Neural progenitor cell (in vitro differentiated cells): ENCODE data around the gene APBA3. TPM values are rescaled to one million over a fixed set of nuclear protein-coding genes. Genes with fewer than 3 reads are reported as not detected.

ENCODE experiments used
- DNase-seq: peaks from one replicate; pipeline ENCODE4 v3.0.0-alpha.2; 2016; ENCODE audit warnings: low spot score
- H2AFZ ChIP-seq: fragments of 200-600 bp; sonication (generic); replicated peaks from 2 replicates; pipeline ENCODE4 v1.6.1; 2016; ENCODE audit warnings: antibody characterized with exemption
- H3F3A ChIP-seq: fragments of 200-600 bp; sonication (generic); 2 replicates; pipeline ENCODE4 v1.6.1; 2016; ENCODE audit warnings: antibody characterized with exemption, low read depth
- H3K27ac ChIP-seq: fragments of 200-600 bp; sonication (generic); 2 replicates; pipeline ENCODE4 v1.5.1; 2016; ENCODE audit warnings: mild to moderate bottlenecking
- H3K27me3 ChIP-seq: fragments of 200-600 bp; sonication (generic); 2 replicates; pipeline ENCODE4 v1.6.1; 2016; ENCODE audit warnings: mild to moderate bottlenecking, moderate library complexity
- H3K36me3 ChIP-seq: fragments of 200-600 bp; sonication (generic); 2 replicates; pipeline ENCODE4 v1.5.1; 2016
- H3K4me1 ChIP-seq: fragments of 200-600 bp; sonication (generic); 2 replicates; pipeline ENCODE4 v1.6.1; 2016; ENCODE audit warnings: mixed run types
- H3K4me2 ChIP-seq: fragments of 200-600 bp; sonication (generic); 2 replicates; pipeline ENCODE4 v1.6.1; 2016
- H3K4me3 ChIP-seq: fragments of 200-600 bp; sonication (generic); 2 replicates; pipeline ENCODE4 v1.5.1; 2016
- H3K79me2 ChIP-seq: fragments of 200-600 bp; sonication (generic); 2 replicates; pipeline ENCODE4 v1.6.1; 2016; ENCODE audit warnings: low read depth
- H3K9ac ChIP-seq: fragments of 200-600 bp; sonication (generic); 2 replicates; pipeline ENCODE4 v1.6.1; 2016
- H3K9me3 ChIP-seq: fragments of 200-600 bp; sonication (generic); 2 replicates; pipeline ENCODE4 v1.5.1; 2016; ENCODE audit warnings: low read depth
- H4K20me1 ChIP-seq: fragments of 200-600 bp; sonication (generic); 2 replicates; pipeline ENCODE4 v1.6.1; 2016; ENCODE audit warnings: low read depth
- H3K27ac Mint-ChIP-seq: 3 replicates; pipeline ENCODE4 v1.8.0; 2021; ENCODE audit warnings: mixed read lengths
- H3K27me3 Mint-ChIP-seq: 2 replicates; pipeline ENCODE4 v1.8.0; 2022; ENCODE audit warnings: low read depth, mild to moderate bottlenecking, inconsistent platforms, moderate library complexity, mixed read lengths; ENCODE audit not compliant: insufficient read depth
- H3K36me3 Mint-ChIP-seq: 3 replicates; pipeline ENCODE4 v1.8.0; 2021; ENCODE audit warnings: mixed read lengths
- H3K4me1 Mint-ChIP-seq: 3 replicates; pipeline ENCODE4 v1.8.0; 2021; ENCODE audit warnings: mixed read lengths
- H3K4me3 Mint-ChIP-seq: 3 replicates; pipeline ENCODE4 v1.8.0; 2021; ENCODE audit warnings: mild to moderate bottlenecking, moderate library complexity, mixed read lengths
- H3K9me3 Mint-ChIP-seq: 3 replicates; pipeline ENCODE4 v1.8.0; 2020; ENCODE audit warnings: mixed read lengths
- CTCF ChIP-seq: fragments of 200-600 bp; sonication (generic); IDR thresholded peaks from 2 replicates; pipeline ENCODE4 v1.5.1; 2017; ENCODE audit warnings: antibody characterized with exemption, mild to moderate bottlenecking
- EZH2 ChIP-seq: fragments of 200-600 bp; sonication (generic); IDR thresholded peaks from 2 replicates; pipeline ENCODE4 v1.6.1; 2017; ENCODE audit warnings: antibody characterized with exemption, mild to moderate bottlenecking, moderate library complexity
- EZH2phosphoT487 ChIP-seq: fragments of 200-600 bp; sonication (generic); IDR thresholded peaks from 2 replicates; pipeline ENCODE4 v1.6.1; 2017; ENCODE audit warnings: antibody characterized with exemption
- total RNA-seq: library from RNA; depleted of rRNA; stranded (reverse); fragments of >200 nt; gene quantifications from 2 replicates; pipeline ENCODE4 v1.2.3, GENCODE V29; 2015; ENCODE audit warnings: low replicate concordance

The APBA3 gene
- total RNA-seq, 1 donor from 2014 or later: 17.3 TPM

DNA sequence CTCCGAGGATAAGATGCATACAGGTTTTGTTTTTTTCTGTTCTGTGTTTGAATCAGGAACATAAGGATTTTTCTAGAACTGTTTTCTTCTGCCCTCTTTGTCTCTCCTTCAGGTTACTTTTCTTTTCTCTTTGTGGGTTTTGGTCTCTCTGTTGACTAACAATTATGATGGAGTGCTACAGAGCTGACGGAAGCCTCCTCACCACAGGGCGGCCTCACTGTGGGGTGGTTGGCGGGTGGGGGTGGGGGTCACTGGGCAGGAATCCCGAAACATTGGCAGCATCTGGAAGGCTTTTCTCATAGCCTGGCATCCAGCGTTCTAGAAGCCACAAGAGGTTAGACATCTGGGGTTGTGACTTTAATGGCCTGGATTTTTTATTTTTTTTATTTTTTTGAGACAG lies 36.6 kb upstream of the APBA3 start:
- Mint-ChIP-seq H3K4me1 (peaks cover 2% of the 10 kb centered on the region), H3K27ac (no peak overlapping the region), H3K27me3 (peaks cover 36% of the 10 kb centered on the region), H3K36me3 (peaks cover 2% of the 10 kb centered on the region), H3K9me3 (peaks cover 7% of the 10 kb centered on the region), H3K4me3 (no peak overlapping the region)
- peaks cover 10% of the 10 kb centered on the region for H3F3A ChIP-seq
- no peak overlapping the region for H3K4me3 ChIP-seq
- no peaks in the 10 kb centered on the region for H3K36me3 ChIP-seq
- no peaks in the 10 kb centered on the region for H3K79me2 ChIP-seq
- H3K4me2 ChIP-seq: no peak overlapping the region
- no peak overlapping the region for H3K27ac ChIP-seq
- no peak overlapping the region for H2AFZ ChIP-seq
- H3K27me3 ChIP-seq: peaks cover 43% of the 10 kb centered on the region
- no peaks in the 10 kb centered on the region for H3K9me3 ChIP-seq
- TF ChIP-seq CTCF (no peak), EZH2 (no peak), EZH2phosphoT487 (no peak)
- DNase-seq: no peak
- H3K4me1 ChIP-seq: peaks cover 7% of the 10 kb centered on the region
- no peak overlapping the region for H3K9ac ChIP-seq
- H4K20me1 ChIP-seq: peaks cover 8% of the 10 kb centered on the region

GRCh38 chr19:3796358-3796757 lies 34.9 kb upstream of the APBA3 start:
- H3K27me3 ChIP-seq: peaks cover 25% of the 10 kb centered on the region
- H3K36me3 ChIP-seq: no peaks in the 10 kb centered on the region
- H3K27me3 Mint-ChIP-seq: peaks cover 35% of the 10 kb centered on the region
- H3K9ac ChIP-seq: no peak overlapping the region
- no peak overlapping the region for H3K4me2 ChIP-seq
- no peaks in the 10 kb centered on the region for H3K79me2 ChIP-seq
- H3F3A ChIP-seq: peaks cover 4% of the 10 kb centered on the region
- H3K4me3 Mint-ChIP-seq: no peak overlapping the region
- H3K4me1 ChIP-seq: peaks cover 4% of the 10 kb centered on the region
- peaks cover 2% of the 10 kb centered on the region for H3K36me3 Mint-ChIP-seq
- H3K9me3 ChIP-seq: no peaks in the 10 kb centered on the region
- H4K20me1 ChIP-seq: no peaks in the 10 kb centered on the region
- no peak for DNase-seq
- H3K27ac Mint-ChIP-seq: no peak overlapping the region
- H3K9me3 Mint-ChIP-seq: peaks cover 7% of the 10 kb centered on the region
- no peak overlapping the region for H2AFZ ChIP-seq
- H3K4me3 ChIP-seq: no peak overlapping the region
- H3K27ac ChIP-seq: no peak overlapping the region
- no peaks in the 10 kb centered on the region for H3K4me1 Mint-ChIP-seq
- no peak for TF ChIP-seq EZH2
- TF ChIP-seq CTCF: no peak
- no peak for TF ChIP-seq EZH2phosphoT487

DNA sequence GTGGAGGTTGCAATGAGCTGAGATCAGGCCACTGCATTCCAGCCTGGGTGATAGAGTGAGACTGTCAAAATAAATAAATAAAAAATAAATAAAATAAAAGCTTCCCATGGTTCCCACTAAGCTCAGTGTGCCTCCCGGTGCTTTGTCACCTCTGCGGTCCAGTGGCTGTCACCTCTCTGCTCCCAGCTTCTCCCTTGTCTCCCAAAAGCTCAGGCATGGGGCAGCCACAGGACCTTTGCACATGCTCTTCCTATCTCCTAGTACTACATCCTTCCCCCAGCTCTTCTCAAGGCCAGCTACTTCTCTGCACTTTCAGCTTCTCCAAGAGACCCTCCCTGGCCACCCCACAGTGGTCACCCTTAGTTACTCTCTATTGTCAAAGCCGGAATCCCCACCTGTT lies 32.3 kb upstream of the APBA3 start:
- no peak overlapping the region for H3K9ac ChIP-seq
- H3K4me1 ChIP-seq: no peaks in the 10 kb centered on the region
- H3K27ac Mint-ChIP-seq: no peak overlapping the region
- H2AFZ ChIP-seq: no peak overlapping the region
- no peaks in the 10 kb centered on the region for H3K4me1 Mint-ChIP-seq
- peaks cover 6% of the 10 kb centered on the region for H3F3A ChIP-seq
- peaks cover 32% of the 10 kb centered on the region for H3K27me3 Mint-ChIP-seq
- peak overlapping the region; percentile 9 for H3K4me3 Mint-ChIP-seq
- no peaks in the 10 kb centered on the region for H3K36me3 ChIP-seq
- H4K20me1 ChIP-seq: no peaks in the 10 kb centered on the region
- TF ChIP-seq EZH2 (no peak), CTCF (no peak), EZH2phosphoT487 (no peak)
- no peaks in the 10 kb centered on the region for H3K9me3 ChIP-seq
- H3K4me3 ChIP-seq: no peak overlapping the region
- H3K36me3 Mint-ChIP-seq: peaks cover 2% of the 10 kb centered on the region
- no peak for DNase-seq
- no peak overlapping the region for H3K27ac ChIP-seq
- no peaks in the 10 kb centered on the region for H3K79me2 ChIP-seq
- H3K27me3 ChIP-seq: peaks cover 18% of the 10 kb centered on the region
- H3K4me2 ChIP-seq: no peak overlapping the region
- peaks cover 7% of the 10 kb centered on the region for H3K9me3 Mint-ChIP-seq
